ENCODE results near the gene SHLD1. TPM values are rescaled to one million over a fixed set of nuclear protein-coding genes. Genes with fewer than 3 reads are reported as not detected.
A peak's percentile ranks its signal among the peaks of the same experiment; 100 is the strongest.
"Not testable (repeated sequence)": the region's sequence is repeated elsewhere in the genome, so short reads cannot be mapped to it uniquely, and the experiment has no call there.

Gene SHLD1, protein sequence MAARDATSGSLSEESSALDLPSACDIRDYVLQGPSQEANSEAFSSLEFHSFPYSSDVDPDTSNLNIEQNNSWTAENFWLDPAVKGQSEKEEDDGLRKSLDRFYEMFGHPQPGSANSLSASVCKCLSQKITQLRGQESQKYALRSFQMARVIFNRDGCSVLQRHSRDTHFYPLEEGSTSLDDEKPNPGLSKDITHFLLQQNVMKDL
- total RNA-seq (2021) = 6.7 and 7.4 TPM in 2 replicates
- long read RNA-seq, transcript SHLD1-201 (3 exons, 1,154 nt) = major isoform, 18 of 20 reads
- long read RNA-seq, partial matches to known transcripts = 1 of 20 reads
- long read RNA-seq, other reads (novel, unspliced or antisense) = 1 of 20 reads

DNA sequence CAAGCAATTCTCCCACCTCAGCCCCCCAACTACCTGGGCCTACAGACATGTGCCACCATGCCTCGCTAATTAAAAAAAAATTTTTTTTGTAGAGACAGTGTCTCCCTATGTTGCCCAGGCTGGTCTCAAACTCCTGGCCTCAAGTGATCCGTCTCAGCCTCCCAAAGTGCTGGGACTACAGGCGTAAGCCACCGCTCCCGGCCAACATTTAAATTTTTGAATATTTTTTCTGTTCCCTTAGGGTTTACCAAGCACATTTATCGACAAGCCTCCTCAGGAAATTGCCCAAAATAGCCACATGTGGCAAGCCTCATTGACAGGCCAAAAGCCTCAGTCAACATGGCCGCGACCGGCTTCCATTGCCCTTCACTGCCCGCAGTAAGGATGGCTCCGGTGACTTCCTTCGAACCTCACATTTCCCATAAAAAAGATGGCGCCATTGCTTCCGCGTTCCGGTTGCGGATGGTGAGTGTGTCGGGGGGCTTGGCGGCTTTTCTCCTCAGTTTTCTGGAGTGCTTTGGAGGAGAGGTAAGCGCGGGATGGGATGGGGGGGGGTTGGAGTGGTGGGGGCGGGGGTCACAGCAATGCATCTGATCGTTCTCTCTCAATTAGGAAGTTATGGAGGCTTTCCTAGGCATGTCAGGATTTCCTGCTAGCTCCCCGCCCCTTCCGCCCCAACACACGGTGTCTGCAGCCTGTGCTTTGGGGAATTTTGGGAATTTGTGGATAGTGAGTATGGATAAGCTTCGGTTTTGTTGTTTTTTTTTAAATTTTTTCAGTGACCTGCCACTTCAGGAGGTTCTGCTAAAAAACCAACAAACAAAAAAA lies at the start of gene SHLD1:
Gene SHLD1, plus strand, starts transcription at position 450 of the 828 bp plus-strand sequence. CDS start 22,465 bp downstream, outside the sequence.
- Histone ChIP-seq H2BK20ac (ENCODE audit: low read depth, low read length, poor library complexity, severe bottlenecking) (no peak within 1 kb of the TSS), H3K4me2 (ENCODE audit: insufficient read depth, insufficient read length, low read length) (peak within 1 kb of the TSS; percentile 59), H2AK5ac (ENCODE audit: insufficient read length, low read length) (no peak within 1 kb of the TSS), H2BK15ac (ENCODE audit: low read depth, low read length) (no peak within 1 kb of the TSS), H3K79me1 (ENCODE audit: insufficient read depth, low read depth, low read length, poor library complexity, severe bottlenecking) (no peaks in the 10 kb centered on the region), H3K18ac (ENCODE audit: insufficient read length, low read depth, low read length) (peak within 1 kb of the TSS; percentile 74), H2BK5ac (ENCODE audit: insufficient read length, low read length) (no peak within 1 kb of the TSS), H2BK120ac (ENCODE audit: low read depth, low read length, poor library complexity, severe bottlenecking) (peak within 1 kb of the TSS; percentile 73), H3K9ac (ENCODE audit: extremely low read depth, insufficient read length, low read length) (peak within 1 kb of the TSS; percentile 79), H3K9me3 (ENCODE audit: control insufficient read depth, low read depth, low read length) (no peaks in the 10 kb centered on the region), H3K27me3 (ENCODE audit: insufficient read depth, low read length) (no peaks in the 10 kb centered on the region), H3K4me1 (ENCODE audit: insufficient read depth, low read length) (no peaks in the 10 kb centered on the region; the same call in none of the 2 replicates), H3K4ac (ENCODE audit: low read depth, low read length) (no peak within 1 kb of the TSS), H2AFZ (ENCODE audit: low read length) (peak within 1 kb of the TSS; percentile 65), H4K8ac (replicated peaks; ENCODE audit: insufficient read length, low read depth, low read length) (no peak within 1 kb of the TSS), H4K5ac (ENCODE audit: insufficient read length, low read depth, low read length) (no peak within 1 kb of the TSS), H3K27ac (ENCODE audit: insufficient read length, low read depth, low read length) (peak within 1 kb of the TSS; percentile 80), H4K91ac (ENCODE audit: insufficient read length, low read depth, low read length) (no peak within 1 kb of the TSS), H3K79me2 (ENCODE audit: insufficient read depth, low read length) (no peaks in the 10 kb centered on the region), H3K56ac (ENCODE audit: insufficient read length, low read depth, low read length) (no peak within 1 kb of the TSS), H3K14ac (ENCODE audit: insufficient read depth, low read length) (peak within 1 kb of the TSS; percentile 66; the same call in 1 of the 2 replicates), H3T11ph (ENCODE audit: low read length) (no peak within 1 kb of the TSS), H3K23ac (ENCODE audit: insufficient read length, low read depth, low read length) (no peak within 1 kb of the TSS), H3K23me2 (ENCODE audit: insufficient read length, low read depth, low read length, poor library complexity, severe bottlenecking) (peaks cover 4% of the 10 kb centered on the region), H2BK12ac (ENCODE audit: insufficient read length, low read depth, low read length) (no peak within 1 kb of the TSS), H4K20me1 (ENCODE audit: control insufficient read depth, insufficient read depth, insufficient read length) (no peaks in the 10 kb centered on the region)
- Mint-ChIP-seq H3K27ac (peak within 1 kb of the TSS; percentile 98 to 99 (median 98)), H3K27me3 (ENCODE audit: low read depth) (no peaks in the 10 kb centered on the region), H3K9me3 (no peaks in the 10 kb centered on the region), H3K4me3 (peak within 1 kb of the TSS; percentile 79 to 88), H3K4me1 (peaks cover 19 to 29% of the 10 kb centered on the region in 2 experiments), H3K36me3 (ENCODE audit: insufficient read depth in 1 of 3, low read depth in 3 of 3) (peaks cover 0 to 3% (median 2%) of the 10 kb centered on the region in 3 experiments; a peak in 3 of 7 replicates)
- DNase-seq = peak; percentile 88
- TF ChIP-seq, protein P1, sequence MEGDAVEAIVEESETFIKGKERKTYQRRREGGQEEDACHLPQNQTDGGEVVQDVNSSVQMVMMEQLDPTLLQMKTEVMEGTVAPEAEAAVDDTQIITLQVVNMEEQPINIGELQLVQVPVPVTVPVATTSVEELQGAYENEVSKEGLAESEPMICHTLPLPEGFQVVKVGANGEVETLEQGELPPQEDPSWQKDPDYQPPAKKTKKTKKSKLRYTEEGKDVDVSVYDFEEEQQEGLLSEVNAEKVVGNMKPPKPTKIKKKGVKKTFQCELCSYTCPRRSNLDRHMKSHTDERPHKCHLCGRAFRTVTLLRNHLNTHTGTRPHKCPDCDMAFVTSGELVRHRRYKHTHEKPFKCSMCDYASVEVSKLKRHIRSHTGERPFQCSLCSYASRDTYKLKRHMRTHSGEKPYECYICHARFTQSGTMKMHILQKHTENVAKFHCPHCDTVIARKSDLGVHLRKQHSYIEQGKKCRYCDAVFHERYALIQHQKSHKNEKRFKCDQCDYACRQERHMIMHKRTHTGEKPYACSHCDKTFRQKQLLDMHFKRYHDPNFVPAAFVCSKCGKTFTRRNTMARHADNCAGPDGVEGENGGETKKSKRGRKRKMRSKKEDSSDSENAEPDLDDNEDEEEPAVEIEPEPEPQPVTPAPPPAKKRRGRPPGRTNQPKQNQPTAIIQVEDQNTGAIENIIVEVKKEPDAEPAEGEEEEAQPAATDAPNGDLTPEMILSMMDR (conservative IDR thresholded peaks at IDR 0.05) = no peak
- WGBS (ENCODE audit: extremely low coverage, insufficient read length, low lambda C conversion rate) = no CpG with 5 or more reads among the region's 27 CpGs

DNA sequence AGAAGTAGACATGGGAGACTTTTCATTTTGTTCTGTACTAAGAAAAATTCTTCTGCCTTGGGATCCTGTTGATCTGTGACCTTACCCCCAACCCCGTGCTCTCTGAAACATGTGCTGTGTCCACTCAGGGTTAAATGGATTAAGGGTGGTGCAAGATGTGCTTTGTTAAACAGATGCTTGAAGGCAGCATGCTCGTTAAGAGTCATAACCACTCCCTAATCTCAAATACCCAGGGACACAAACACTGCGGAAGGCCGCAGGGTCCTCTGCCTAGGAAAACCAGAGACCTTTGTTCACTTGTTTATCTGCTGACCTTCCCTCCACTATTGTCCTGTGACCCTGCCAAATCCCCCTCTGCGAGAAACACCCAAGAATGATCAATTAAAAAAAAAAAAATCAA lies 47.9 kb upstream of the SHLD1 start:
- not testable (repeated sequence) for H3K23ac ChIP-seq (ENCODE audit: insufficient read length, low read depth, low read length); H3K79me1 ChIP-seq (ENCODE audit: insufficient read depth, low read depth, low read length, poor library complexity, severe bottlenecking); H3K27me3 ChIP-seq (ENCODE audit: insufficient read depth, low read length); H3K4me1 Mint-ChIP-seq; H3K27ac Mint-ChIP-seq; H3K4ac ChIP-seq (ENCODE audit: low read depth, low read length); H2BK5ac ChIP-seq (ENCODE audit: insufficient read length, low read length); H3K4me3 Mint-ChIP-seq; H2BK120ac ChIP-seq (ENCODE audit: low read depth, low read length, poor library complexity, severe bottlenecking); H3K79me2 ChIP-seq (ENCODE audit: insufficient read depth, low read length); H4K5ac ChIP-seq (ENCODE audit: insufficient read length, low read depth, low read length); H4K20me1 ChIP-seq (ENCODE audit: control insufficient read depth, insufficient read depth, insufficient read length); DNase-seq; H3K36me3 Mint-ChIP-seq (ENCODE audit: insufficient read depth in 1 of 3, low read depth in 3 of 3); H3K18ac ChIP-seq (ENCODE audit: insufficient read length, low read depth, low read length); H2BK12ac ChIP-seq (ENCODE audit: insufficient read length, low read depth, low read length); H3K14ac ChIP-seq (ENCODE audit: insufficient read depth, low read length); H3K23me2 ChIP-seq (ENCODE audit: insufficient read length, low read depth, low read length, poor library complexity, severe bottlenecking); H3K4me2 ChIP-seq (ENCODE audit: insufficient read depth, insufficient read length, low read length); H2BK20ac ChIP-seq (ENCODE audit: low read depth, low read length, poor library complexity, severe bottlenecking); H3K27me3 Mint-ChIP-seq (ENCODE audit: low read depth); H3K4me1 ChIP-seq (ENCODE audit: insufficient read depth, low read length); H3K9ac ChIP-seq (ENCODE audit: extremely low read depth, insufficient read length, low read length); H3K56ac ChIP-seq (ENCODE audit: insufficient read length, low read depth, low read length); H4K8ac ChIP-seq (replicated peaks; ENCODE audit: insufficient read length, low read depth, low read length); H3K27ac ChIP-seq (ENCODE audit: insufficient read length, low read depth, low read length); H2AK5ac ChIP-seq (ENCODE audit: insufficient read length, low read length); H3K9me3 ChIP-seq (ENCODE audit: control insufficient read depth, low read depth, low read length); H2AFZ ChIP-seq (ENCODE audit: low read length); H2BK15ac ChIP-seq (ENCODE audit: low read depth, low read length); H4K91ac ChIP-seq (ENCODE audit: insufficient read length, low read depth, low read length); H3T11ph ChIP-seq (ENCODE audit: low read length)
- H3K9me3 Mint-ChIP-seq = peaks cover 11 to 14% of the 10 kb centered on the region in 2 experiments; a peak in 4 of 5 replicates
- no CpG with 5 or more reads among the region's 5 CpGs for WGBS (ENCODE audit: extremely low coverage, insufficient read length, low lambda C conversion rate)

Measured in H9 (cell line).